Activated T-cell treated with anti-CD3 and anti-CD28 coated beads for 4 hours (primary cell): ENCODE measurements around the gene MAD2L2.

Experiments
- DNase-seq: peaks from one replicate; pipeline ENCODE4 v3.0.0-alpha.2; 2020

MAD2L2 gene

GRCh38 chr1:11704691-11705475 lies 23.9 kb upstream of the MAD2L2 start:
- DNase-seq: no peak

- DNase-seq: no peak
Observed at GRCh38 chr1:11704194-11704529, 23.2 kb upstream of the MAD2L2 start.

- no peak for DNase-seq
Observed at GRCh38 chr1:11703357-11704193, 22.6 kb upstream of the MAD2L2 start.

GRCh38 chr1:11701981-11702803 lies 21.2 kb upstream of the MAD2L2 start:
- no peak for DNase-seq

GRCh38 chr1:11701551-11701961 lies 20.6 kb upstream of the MAD2L2 start:
- DNase-seq: no peak

- DNase-seq: no peak
Observed at GRCh38 chr1:11700601-11701467, 19.9 kb upstream of the MAD2L2 start.

- no peak for DNase-seq
Observed at GRCh38 chr1:11697893-11698210, 16.9 kb upstream of the MAD2L2 start.

- no peak for DNase-seq
Observed at GRCh38 chr1:11697188-11697892, 16.4 kb upstream of the MAD2L2 start.

- DNase-seq: no peak
Observed at GRCh38 chr1:11695861-11696260, 14.9 kb upstream of the MAD2L2 start.

GRCh38 chr1:11693917-11694316 lies 13.0 kb upstream of the MAD2L2 start:
- no peak for DNase-seq

GRCh38 chr1:11693024-11693590 lies 12.2 kb upstream of the MAD2L2 start:
- peak; percentile 19 for DNase-seq

- no peak for DNase-seq
Observed at GRCh38 chr1:11691928-11692711, 11.2 kb upstream of the MAD2L2 start.

GRCh38 chr1:11691302-11691914 lies 10.5 kb upstream of the MAD2L2 start, which contains the start of gene DRAXIN:
DRAXIN (plus strand) TSS chr1:11691710; CDS start chr1:11706259, 14,549 bp downstream.
- DNase-seq: no peak

- no peak for DNase-seq
Observed at GRCh38 chr1:11690397-11691301, 9.7 kb upstream of the MAD2L2 start.

- DNase-seq: no peak
Observed at GRCh38 chr1:11688506-11688905, 7.6 kb upstream of the MAD2L2 start.

- DNase-seq: no peak
Observed at GRCh38 chr1:11685210-11685752, 4.3 kb upstream of the MAD2L2 start.

- no peak for DNase-seq
Observed at GRCh38 chr1:11684070-11684469, 3.1 kb upstream of the MAD2L2 start.

- no peak for DNase-seq
Observed at GRCh38 chr1:11682799-11683198, 1.9 kb upstream of the MAD2L2 start.
